8988T (cell line): ENCODE measurements around the gene SINHCAF.
"Not testable (repeated sequence)": the region's sequence is repeated elsewhere in the genome, so short reads cannot be mapped to it uniquely, and the experiment has no call there.

Experiments used
- DNase-seq: peaks from one replicate; pipeline ENCODE4 v3.0.0; 2011

Gene SINHCAF, protein sequence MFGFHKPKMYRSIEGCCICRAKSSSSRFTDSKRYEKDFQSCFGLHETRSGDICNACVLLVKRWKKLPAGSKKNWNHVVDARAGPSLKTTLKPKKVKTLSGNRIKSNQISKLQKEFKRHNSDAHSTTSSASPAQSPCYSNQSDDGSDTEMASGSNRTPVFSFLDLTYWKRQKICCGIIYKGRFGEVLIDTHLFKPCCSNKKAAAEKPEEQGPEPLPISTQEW

GRCh38 chr12:31325877-31326631, at the start of gene SINHCAF:
Gene SINHCAF, minus strand, starts transcription at chr12:31326150. Its CDS starts 27,946 bp downstream, at chr12:31298204.
- peak; percentile 96 for DNase-seq

GRCh38 chr12:31375422-31375821, 49.5 kb upstream of the SINHCAF start:
- not testable (repeated sequence) for DNase-seq

GRCh38 chr12:31371256-31371620, 45.3 kb upstream of the SINHCAF start:
- DNase-seq: no peak

DNA sequence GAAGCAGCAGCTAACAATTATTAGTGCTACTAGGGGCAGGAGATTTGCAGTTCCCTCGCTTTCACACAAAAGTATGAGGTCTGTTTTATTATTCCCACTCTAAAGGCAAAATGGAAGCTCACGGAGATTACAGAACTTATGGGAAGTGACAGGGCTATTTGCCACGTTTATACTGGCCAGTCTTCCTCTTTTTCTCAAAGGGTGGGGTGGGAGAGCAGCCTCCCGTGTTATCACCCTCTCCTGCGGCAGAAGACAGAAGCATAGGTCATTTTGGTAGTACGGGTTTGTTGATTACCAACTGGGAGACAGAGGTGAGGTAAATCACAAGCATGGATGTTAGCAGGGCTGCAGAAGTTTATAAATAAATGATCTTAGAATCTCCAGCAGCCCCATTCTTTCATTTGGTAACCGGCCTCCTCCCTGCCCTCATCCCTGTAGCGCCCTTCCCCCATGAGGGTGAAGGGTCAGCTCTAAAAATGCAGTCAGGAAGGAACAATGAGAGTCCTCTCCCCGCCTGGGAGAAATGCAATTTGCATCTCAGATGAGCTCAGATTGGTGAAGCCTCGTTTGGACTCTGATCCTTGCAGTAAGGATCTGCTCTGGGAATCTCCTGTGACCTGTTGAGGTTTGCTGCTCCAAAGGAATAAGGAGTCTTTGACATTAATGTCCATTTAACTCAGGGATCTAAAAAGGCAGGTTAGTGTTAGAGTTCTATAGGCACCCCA, 44.7 kb upstream of the SINHCAF start:
- DNase-seq: no peak

GRCh38 chr12:31369712-31370521, 44.0 kb upstream of the SINHCAF start:
- no peak for DNase-seq

DNA sequence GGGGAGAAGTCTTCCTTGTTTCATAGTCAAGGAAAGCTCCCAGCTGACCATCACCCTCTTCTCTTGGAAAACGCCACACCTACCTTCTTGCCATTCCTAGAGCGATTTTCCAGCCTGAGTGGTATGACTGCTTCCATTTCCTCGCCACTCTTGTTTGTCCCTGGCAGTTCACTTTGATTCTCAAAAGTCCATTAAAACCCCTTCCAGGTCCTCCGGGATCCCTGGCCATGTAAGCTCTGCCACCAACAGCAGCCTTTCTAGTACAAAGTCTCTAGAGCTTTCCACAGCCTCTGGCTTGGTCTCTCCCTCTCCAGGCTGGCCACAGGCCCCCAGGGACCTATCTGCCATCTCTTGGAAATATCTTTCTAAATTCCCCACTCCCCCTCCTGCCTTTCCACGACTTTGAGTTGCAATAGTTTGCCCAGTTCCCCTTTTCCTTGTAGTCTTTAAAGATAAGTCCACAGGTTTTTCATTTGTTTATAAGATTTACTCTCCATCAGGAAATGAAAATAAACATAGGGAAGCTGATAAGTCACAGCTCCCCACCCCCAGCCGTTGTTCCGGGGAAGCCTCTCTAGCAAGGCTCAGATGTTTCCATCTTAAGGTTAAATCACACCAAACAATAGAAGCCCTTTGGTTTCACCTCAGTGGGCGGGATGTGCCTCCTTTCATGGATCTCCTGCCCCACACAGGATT, 42.9 kb upstream of the SINHCAF start:
- DNase-seq: no peak

DNA sequence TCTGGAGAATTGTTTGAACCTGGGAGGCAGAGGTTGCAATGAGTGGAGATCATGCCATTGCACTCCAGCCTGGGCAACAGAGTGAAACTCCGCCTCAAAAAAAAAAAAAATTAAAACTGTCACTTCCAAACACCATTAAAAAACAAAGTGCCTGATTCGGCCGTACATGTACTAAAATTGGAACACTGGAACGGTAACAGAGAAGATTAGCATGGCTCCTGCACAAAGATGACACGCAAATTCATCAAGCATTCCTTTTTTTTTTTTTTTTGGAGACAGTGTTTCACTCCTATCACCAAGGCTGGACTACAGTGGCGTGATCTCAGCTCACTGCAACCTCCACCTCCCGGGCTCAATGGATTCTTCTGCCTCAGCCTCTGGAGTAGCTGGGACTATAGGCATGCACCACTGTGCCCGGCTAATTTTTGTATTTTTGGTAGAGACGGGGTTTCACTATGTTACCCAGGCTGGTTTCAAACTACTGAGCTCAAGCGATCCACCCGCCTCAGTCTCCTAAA, 40.2 kb upstream of the SINHCAF start:
- no peak for DNase-seq

- DNase-seq: no peak
Observed at GRCh38 chr12:31363831-31364230, 37.9 kb upstream of the SINHCAF start.

DNA sequence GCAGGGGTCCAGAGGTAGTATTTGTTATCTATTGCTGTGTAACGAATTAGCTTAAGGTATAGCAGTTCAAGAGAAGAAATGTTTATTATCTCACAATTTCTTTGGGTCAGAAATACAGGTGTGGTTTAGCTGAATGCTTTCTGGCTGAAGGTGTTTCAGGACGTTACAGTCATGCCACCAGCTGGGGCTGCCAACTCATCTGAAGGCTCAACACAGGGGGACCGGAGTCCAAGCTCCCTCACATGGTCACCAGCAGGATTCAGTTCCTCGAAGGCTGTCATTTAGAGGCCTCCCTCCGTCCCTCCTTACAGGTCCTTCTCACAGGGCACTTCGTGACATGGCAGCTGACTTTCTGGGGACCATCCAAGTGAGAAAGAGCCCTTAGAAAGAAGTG, 37.5 kb upstream of the SINHCAF start:
- DNase-seq: no peak

- DNase-seq: no peak
Observed at GRCh38 chr12:31362759-31363415, 36.9 kb upstream of the SINHCAF start.

GRCh38 chr12:31362115-31362758, 36.3 kb upstream of the SINHCAF start:
- no peak for DNase-seq

DNA sequence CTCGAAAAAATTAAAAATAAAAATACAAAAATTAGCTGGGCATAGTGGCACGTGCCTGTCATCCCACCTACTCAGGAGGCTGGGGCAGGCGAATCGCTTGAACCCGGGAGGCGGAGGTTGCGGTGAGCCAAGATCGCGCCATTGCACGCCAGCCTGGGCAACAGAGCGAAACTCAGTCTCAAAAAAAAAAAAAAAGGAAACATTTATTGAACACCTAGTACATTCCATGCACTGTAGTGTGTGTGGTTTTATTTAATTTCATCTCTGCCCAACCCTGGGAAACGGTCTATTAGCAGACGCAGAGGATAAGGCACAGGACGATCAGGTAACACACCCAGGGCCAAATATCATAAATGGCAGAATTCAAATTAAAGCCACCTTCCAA, 35.8 kb upstream of the SINHCAF start:
- DNase-seq: no peak

GRCh38 chr12:31355747-31356107, 29.8 kb upstream of the SINHCAF start:
- DNase-seq: no peak

GRCh38 chr12:31353750-31354708, 28.1 kb upstream of the SINHCAF start:
- no peak for DNase-seq

DNA sequence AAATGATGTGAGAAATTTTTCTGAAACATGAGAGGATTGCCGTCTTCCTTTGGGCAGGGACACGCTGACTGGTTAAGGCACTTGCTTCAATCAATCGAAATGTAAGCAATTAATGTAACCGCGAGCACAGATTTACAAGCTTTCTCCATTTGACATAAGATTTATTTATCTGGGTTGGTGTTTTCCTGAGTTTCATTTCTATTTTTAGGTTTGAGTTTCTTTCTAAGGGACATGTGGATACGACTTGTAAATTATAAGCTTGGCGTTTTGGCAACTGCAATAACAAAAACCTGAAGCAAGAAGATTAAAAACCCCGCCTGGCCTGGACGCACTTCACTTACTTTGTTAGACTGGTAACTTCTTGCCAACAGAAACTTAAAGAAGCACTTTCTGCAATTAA, 20.3 kb upstream of the SINHCAF start:
- DNase-seq: no peak

GRCh38 chr12:31343139-31343538, 17.2 kb upstream of the SINHCAF start:
- DNase-seq: no peak

GRCh38 chr12:31342286-31342685, 16.3 kb upstream of the SINHCAF start:
- DNase-seq: no peak

GRCh38 chr12:31339831-31340622, 14.1 kb upstream of the SINHCAF start:
- no peak for DNase-seq

GRCh38 chr12:31337952-31338351, 12.0 kb upstream of the SINHCAF start:
- no peak for DNase-seq
